ENCODE results near the gene CD33.

The CD33 gene

GRCh38 chr19:51195616-51196015 lies 29.3 kb upstream of the CD33 start:
- POLR2A ChIA-PET = no interaction called here
- no peak for DNase-seq
- Histone ChIP-seq H3K36me3 (ENCODE audit: control insufficient read depth in 4 of 4, insufficient read depth in 4 of 4, low read length in 3 of 4) (no peaks in the 10 kb centered on the region), H3K4me3 (ENCODE audit: control insufficient read depth in 1 of 7, extremely low read depth in 1 of 7, insufficient read depth in 4 of 7, low read depth in 2 of 7, low read length in 6 of 7) (no peak overlapping the region), H3K4me1 (ENCODE audit: control extremely low read depth in 1 of 4, control insufficient read depth in 4 of 4, insufficient read depth in 4 of 4, low read length in 3 of 4) (no peaks in the 10 kb centered on the region), H3K27me3 (replicated peaks in 2 of 5; ENCODE audit: control insufficient read depth in 4 of 5, insufficient read depth in 5 of 5, low read length in 4 of 5) (no peaks in the 10 kb centered on the region), H3K9me3 (ENCODE audit: control extremely low read depth in 1 of 5, control insufficient read depth in 4 of 5, insufficient read depth in 2 of 5, low read depth in 1 of 5, low read length in 4 of 5) (no peaks in the 10 kb centered on the region), H3K27ac (ENCODE audit: insufficient read depth in 1 of 2, low read depth in 1 of 2, low read length in 2 of 2, poor library complexity in 1 of 2, severe bottlenecking in 2 of 2) (no peak overlapping the region)
- CTCF ChIA-PET = no interaction called here
- 97% methylated on average over 10 of the region's 10 CpGs for WGBS (ENCODE audit: insufficient coverage)

GRCh38 chr19:51196181-51196580 lies 28.7 kb upstream of the CD33 start:
- Histone ChIP-seq H3K4me1 (ENCODE audit: control extremely low read depth in 1 of 4, control insufficient read depth in 4 of 4, insufficient read depth in 4 of 4, low read length in 3 of 4) (peaks cover 0 to 2% (median under 1%) of the 10 kb centered on the region in 4 experiments), H3K27ac (ENCODE audit: insufficient read depth in 1 of 2, low read depth in 1 of 2, low read length in 2 of 2, poor library complexity in 1 of 2, severe bottlenecking in 2 of 2) (no peak overlapping the region), H3K27me3 (replicated peaks in 2 of 5; ENCODE audit: control insufficient read depth in 4 of 5, insufficient read depth in 5 of 5, low read length in 4 of 5) (no peaks in the 10 kb centered on the region), H3K9me3 (ENCODE audit: control extremely low read depth in 1 of 5, control insufficient read depth in 4 of 5, insufficient read depth in 2 of 5, low read depth in 1 of 5, low read length in 4 of 5) (no peaks in the 10 kb centered on the region), H3K36me3 (ENCODE audit: control insufficient read depth in 4 of 4, insufficient read depth in 4 of 4, low read length in 3 of 4) (no peaks in the 10 kb centered on the region), H3K4me3 (ENCODE audit: control insufficient read depth in 1 of 7, extremely low read depth in 1 of 7, insufficient read depth in 4 of 7, low read depth in 2 of 7, low read length in 6 of 7) (no peak overlapping the region)
- no peak for DNase-seq
- ChIA-PET POLR2A (no interaction called here), CTCF (no interaction called here)
- WGBS (ENCODE audit: insufficient coverage) = 93% methylated on average over 5 of the region's 5 CpGs

GRCh38 chr19:51198641-51199040 lies 26.2 kb upstream of the CD33 start:
- Histone ChIP-seq H3K4me3 (ENCODE audit: control insufficient read depth in 1 of 7, extremely low read depth in 1 of 7, insufficient read depth in 4 of 7, low read depth in 2 of 7, low read length in 6 of 7) (no peak overlapping the region), H3K9me3 (ENCODE audit: control extremely low read depth in 1 of 5, control insufficient read depth in 4 of 5, insufficient read depth in 2 of 5, low read depth in 1 of 5, low read length in 4 of 5) (no peaks in the 10 kb centered on the region), H3K36me3 (ENCODE audit: control insufficient read depth in 4 of 4, insufficient read depth in 4 of 4, low read length in 3 of 4) (no peaks in the 10 kb centered on the region), H3K27me3 (replicated peaks in 2 of 5; ENCODE audit: control insufficient read depth in 4 of 5, insufficient read depth in 5 of 5, low read length in 4 of 5) (no peaks in the 10 kb centered on the region), H3K4me1 (ENCODE audit: control extremely low read depth in 1 of 4, control insufficient read depth in 4 of 4, insufficient read depth in 4 of 4, low read length in 3 of 4) (peaks cover 2 to 20% (median 12%) of the 10 kb centered on the region in 4 experiments), H3K27ac (ENCODE audit: insufficient read depth in 1 of 2, low read depth in 1 of 2, low read length in 2 of 2, poor library complexity in 1 of 2, severe bottlenecking in 2 of 2) (no peak overlapping the region)
- DNase-seq = no peak
- ChIA-PET CTCF (interaction anchor here (1.1 to 1.3 kb wide), 2 partner anchors 11 to 40 kb away, joined by 4 read pairs; no protein-coding TSS in a partner anchor), POLR2A (no interaction called here)
- 92% methylated on average over 5 of the region's 9 CpGs for WGBS (ENCODE audit: insufficient coverage)

- DNase-seq = no peak
- H3K27ac ChIP-seq (ENCODE audit: insufficient read depth in 1 of 2, low read depth in 1 of 2, low read length in 2 of 2, poor library complexity in 1 of 2, severe bottlenecking in 2 of 2) = no peak overlapping the region
- CTCF ChIA-PET = interaction anchor here (1.0 to 1.3 kb wide), 2 partner anchors 53 to 60 kb away, joined by 3 to 6 read pairs; no protein-coding TSS in a partner anchor
- no peak overlapping the region for H3K4me3 ChIP-seq (ENCODE audit: control insufficient read depth in 1 of 7, extremely low read depth in 1 of 7, insufficient read depth in 4 of 7, low read depth in 2 of 7, low read length in 6 of 7)
- no peaks in the 10 kb centered on the region for H3K36me3 ChIP-seq (ENCODE audit: control insufficient read depth in 4 of 4, insufficient read depth in 4 of 4, low read length in 3 of 4)
- peaks cover 4 to 30% (median 19%) of the 10 kb centered on the region in 4 experiments for H3K4me1 ChIP-seq (ENCODE audit: control extremely low read depth in 1 of 4, control insufficient read depth in 4 of 4, insufficient read depth in 4 of 4, low read length in 3 of 4)
- 83% methylated on average over 10 of the region's 10 CpGs for WGBS (ENCODE audit: insufficient coverage)
- H3K9me3 ChIP-seq (ENCODE audit: control extremely low read depth in 1 of 5, control insufficient read depth in 4 of 5, insufficient read depth in 2 of 5, low read depth in 1 of 5, low read length in 4 of 5) = no peaks in the 10 kb centered on the region
- H3K27me3 ChIP-seq (replicated peaks in 2 of 5; ENCODE audit: control insufficient read depth in 4 of 5, insufficient read depth in 5 of 5, low read length in 4 of 5) = no peaks in the 10 kb centered on the region
- POLR2A ChIA-PET = no interaction called here
Observed at GRCh38 chr19:51200071-51200666, 24.7 kb upstream of the CD33 start.

- Histone ChIP-seq H3K27me3 (replicated peaks in 2 of 5; ENCODE audit: control insufficient read depth in 4 of 5, insufficient read depth in 5 of 5, low read length in 4 of 5) (no peaks in the 10 kb centered on the region), H3K4me3 (ENCODE audit: control insufficient read depth in 1 of 7, extremely low read depth in 1 of 7, insufficient read depth in 4 of 7, low read depth in 2 of 7, low read length in 6 of 7) (no peak overlapping the region), H3K27ac (ENCODE audit: insufficient read depth in 1 of 2, low read depth in 1 of 2, low read length in 2 of 2, poor library complexity in 1 of 2, severe bottlenecking in 2 of 2) (no peak overlapping the region), H3K4me1 (ENCODE audit: control extremely low read depth in 1 of 4, control insufficient read depth in 4 of 4, insufficient read depth in 4 of 4, low read length in 3 of 4) (peaks cover 4 to 30% (median 19%) of the 10 kb centered on the region in 4 experiments), H3K36me3 (ENCODE audit: control insufficient read depth in 4 of 4, insufficient read depth in 4 of 4, low read length in 3 of 4) (no peaks in the 10 kb centered on the region), H3K9me3 (ENCODE audit: control extremely low read depth in 1 of 5, control insufficient read depth in 4 of 5, insufficient read depth in 2 of 5, low read depth in 1 of 5, low read length in 4 of 5) (no peaks in the 10 kb centered on the region)
- ChIA-PET POLR2A (no interaction called here), CTCF (interaction anchor here (1.3 kb wide), 1 partner anchor 58 kb away, joined by 4 read pairs; no protein-coding TSS in a partner anchor)
- DNase-seq = no peak
- 46% methylated on average over 4 of the region's 5 CpGs for WGBS (ENCODE audit: insufficient coverage)
Observed at GRCh38 chr19:51201712-51202111, 23.2 kb upstream of the CD33 start.

GRCh38 chr19:51203916-51204315 lies 21.0 kb upstream of the CD33 start:
- CTCF ChIA-PET = interaction anchor here (1.3 kb wide), 1 partner anchor 10 kb away, joined by 3 read pairs; no protein-coding TSS in a partner anchor
- peak in 2 of 3 donors; percentile 38 to 58 for DNase-seq
- POLR2A ChIA-PET = no interaction called here
- Histone ChIP-seq H3K4me1 (ENCODE audit: control extremely low read depth in 1 of 4, control insufficient read depth in 4 of 4, insufficient read depth in 4 of 4, low read length in 3 of 4) (peaks cover 4 to 36% (median 21%) of the 10 kb centered on the region in 4 experiments), H3K4me3 (ENCODE audit: control insufficient read depth in 1 of 7, extremely low read depth in 1 of 7, insufficient read depth in 4 of 7, low read depth in 2 of 7, low read length in 6 of 7) (no peak overlapping the region), H3K27ac (ENCODE audit: insufficient read depth in 1 of 2, low read depth in 1 of 2, low read length in 2 of 2, poor library complexity in 1 of 2, severe bottlenecking in 2 of 2) (no peak overlapping the region), H3K27me3 (replicated peaks in 2 of 5; ENCODE audit: control insufficient read depth in 4 of 5, insufficient read depth in 5 of 5, low read length in 4 of 5) (no peaks in the 10 kb centered on the region), H3K36me3 (ENCODE audit: control insufficient read depth in 4 of 4, insufficient read depth in 4 of 4, low read length in 3 of 4) (no peaks in the 10 kb centered on the region), H3K9me3 (ENCODE audit: control extremely low read depth in 1 of 5, control insufficient read depth in 4 of 5, insufficient read depth in 2 of 5, low read depth in 1 of 5, low read length in 4 of 5) (no peaks in the 10 kb centered on the region)
- 38% methylated on average over 2 of the region's 3 CpGs for WGBS (ENCODE audit: insufficient coverage)

- H3K4me3 ChIP-seq (ENCODE audit: control insufficient read depth in 1 of 7, extremely low read depth in 1 of 7, insufficient read depth in 4 of 7, low read depth in 2 of 7, low read length in 6 of 7) = no peak overlapping the region
- H3K9me3 ChIP-seq (ENCODE audit: control extremely low read depth in 1 of 5, control insufficient read depth in 4 of 5, insufficient read depth in 2 of 5, low read depth in 1 of 5, low read length in 4 of 5) = no peaks in the 10 kb centered on the region
- H3K36me3 ChIP-seq (ENCODE audit: control insufficient read depth in 4 of 4, insufficient read depth in 4 of 4, low read length in 3 of 4) = no peaks in the 10 kb centered on the region
- POLR2A ChIA-PET = no interaction called here
- CTCF ChIA-PET = interaction anchor here (1.3 kb wide), 1 partner anchor 11 kb away, joined by 3 read pairs; no protein-coding TSS in a partner anchor
- no peak overlapping the region for H3K27ac ChIP-seq (ENCODE audit: insufficient read depth in 1 of 2, low read depth in 1 of 2, low read length in 2 of 2, poor library complexity in 1 of 2, severe bottlenecking in 2 of 2)
- WGBS (ENCODE audit: insufficient coverage) = 72% methylated on average over 4 of the region's 6 CpGs
- H3K4me1 ChIP-seq (ENCODE audit: control extremely low read depth in 1 of 4, control insufficient read depth in 4 of 4, insufficient read depth in 4 of 4, low read length in 3 of 4) = peaks cover 4 to 36% (median 21%) of the 10 kb centered on the region in 4 experiments
- no peaks in the 10 kb centered on the region for H3K27me3 ChIP-seq (replicated peaks in 2 of 5; ENCODE audit: control insufficient read depth in 4 of 5, insufficient read depth in 5 of 5, low read length in 4 of 5)
- DNase-seq = no peak
Observed at GRCh38 chr19:51204321-51204720, 20.6 kb upstream of the CD33 start.
